Natural killer cell (primary cell): ENCODE results near the gene BDKRB2. TPM values are rescaled to one million over a fixed set of nuclear protein-coding genes. Genes with fewer than 3 reads are reported as not detected.

ENCODE experiments used
- ATAC-seq, 3 donors: fragments of 150-1000 bp in 2 of 3; fragments of 200-7000 bp in 1 of 3; cut with Tn5 transposase; 1 replicate in 1 of 3; 2 replicates in 2 of 3; pipeline ENCODE4 v1.10.0; 2021; ENCODE audit warnings: mild to moderate bottlenecking in 2 of 3, moderate library complexity in 2 of 3
- DNase-seq, 2 donors: peaks; one replicate each; pipeline versions ENCODE4 v3.0.0 to v3.0.0-alpha.2; 2013 to 2021; ENCODE audit warnings: mixed read lengths in 1 of 2
- H3K27ac ChIP-seq: one replicate; pipeline ENCODE4 v1.5.1; 2013; ENCODE audit warnings: mild to moderate bottlenecking, low read length
- H3K27me3 ChIP-seq: one replicate; pipeline ENCODE4 v1.6.1; 2013; ENCODE audit warnings: low read length; ENCODE audit not compliant: control insufficient read depth, insufficient read depth
- H3K36me3 ChIP-seq: one replicate; pipeline ENCODE4 v1.6.1; 2013; ENCODE audit warnings: low read length; ENCODE audit not compliant: control insufficient read depth, insufficient read depth
- H3K4me1 ChIP-seq: one replicate; pipeline ENCODE4 v1.6.1; 2013; ENCODE audit warnings: low read length; ENCODE audit not compliant: control insufficient read depth, insufficient read depth
- H3K4me3 ChIP-seq: one replicate; pipeline ENCODE4 v1.5.1; 2013; ENCODE audit warnings: low read length
- H3K9me3 ChIP-seq: one replicate; pipeline ENCODE4 v1.6.1; 2013; ENCODE audit warnings: low read length; ENCODE audit not compliant: control insufficient read depth, insufficient read depth
- H3K27ac Mint-ChIP-seq, 2 donors: one replicate each; pipeline ENCODE4 v1.8.0; 2022; ENCODE audit warnings: mild to moderate bottlenecking in 2 of 2, mixed read lengths in 2 of 2, moderate library complexity in 1 of 2
- H3K27me3 Mint-ChIP-seq, 2 donors: one replicate each; pipeline ENCODE4 v1.8.0; 2022; ENCODE audit warnings: low read depth in 2 of 2, mixed read lengths in 2 of 2
- H3K36me3 Mint-ChIP-seq: one replicate; pipeline ENCODE4 v1.8.0; 2022; ENCODE audit warnings: mixed read lengths
- H3K4me1 Mint-ChIP-seq, 2 donors: one replicate each; pipeline ENCODE4 v1.8.0; 2022; ENCODE audit warnings: mixed read lengths in 2 of 2
- H3K4me3 Mint-ChIP-seq: one replicate; pipeline ENCODE4 v1.8.0; 2022; ENCODE audit warnings: mild to moderate bottlenecking, moderate library complexity, mixed read lengths
- H3K9me3 Mint-ChIP-seq, 2 donors: one replicate each; pipeline ENCODE4 v1.8.0; 2022; ENCODE audit warnings: mixed read lengths in 2 of 2
- WGBS: methylation state at CpG from one replicate; pipeline ENCODE4 v1.1.7; 2013; ENCODE audit warnings: missing lambda C conversion rate; ENCODE audit not compliant: insufficient coverage; 5-methylcytosine and 5-hydroxymethylcytosine counted together
- intact Hi-C: fragments of 100-400 bp; cut with micrococcal nuclease; formaldehyde crosslinking; loops from one replicate; pipeline ENCODE4 v1.14.2; 2022
- total RNA-seq, 4 donors: library from RNA; stranded (reverse); fragments of 120-200 nt in 1 of 4; gene quantifications; one replicate each; pipeline versions ENCODE4 v1.2.3 to v1.2.4, GENCODE V29; 2013 to 2022
- TF ChIP-seq, protein P1 (sequence below): fragments of 200-600 bp; IDR thresholded peaks from one replicate; pipeline ENCODE4 v1.8.0; 2022; ENCODE audit warnings: antibody characterized with exemption

Gene BDKRB2
- total RNA-seq, 3 donors from 2014 or later (not counting 1 experiment from before 2014, with no cell fraction given): not detected

GRCh38 chr14:96254687-96255086 lies 50.0 kb downstream of the BDKRB2 start:
- peaks cover 13 to 50% of the 10 kb centered on the region in 2 donors for H3K27me3 Mint-ChIP-seq
- Histone ChIP-seq H3K9me3 (no peaks in the 10 kb centered on the region), H3K36me3 (no peaks in the 10 kb centered on the region), H3K4me1 (no peaks in the 10 kb centered on the region), H3K27me3 (peaks cover 6% of the 10 kb centered on the region), H3K4me3 (no peak overlapping the region), H3K27ac (no peak overlapping the region)
- no peak overlapping the region for H3K27ac Mint-ChIP-seq
- ATAC-seq (no peak), DNase-seq (no peak)
- WGBS: 73% methylated on average over 11 of the region's 11 CpGs
- no peaks in the 10 kb centered on the region for H3K4me1 Mint-ChIP-seq
- no peaks in the 10 kb centered on the region for H3K36me3 Mint-ChIP-seq
- TF ChIP-seq, protein P1, sequence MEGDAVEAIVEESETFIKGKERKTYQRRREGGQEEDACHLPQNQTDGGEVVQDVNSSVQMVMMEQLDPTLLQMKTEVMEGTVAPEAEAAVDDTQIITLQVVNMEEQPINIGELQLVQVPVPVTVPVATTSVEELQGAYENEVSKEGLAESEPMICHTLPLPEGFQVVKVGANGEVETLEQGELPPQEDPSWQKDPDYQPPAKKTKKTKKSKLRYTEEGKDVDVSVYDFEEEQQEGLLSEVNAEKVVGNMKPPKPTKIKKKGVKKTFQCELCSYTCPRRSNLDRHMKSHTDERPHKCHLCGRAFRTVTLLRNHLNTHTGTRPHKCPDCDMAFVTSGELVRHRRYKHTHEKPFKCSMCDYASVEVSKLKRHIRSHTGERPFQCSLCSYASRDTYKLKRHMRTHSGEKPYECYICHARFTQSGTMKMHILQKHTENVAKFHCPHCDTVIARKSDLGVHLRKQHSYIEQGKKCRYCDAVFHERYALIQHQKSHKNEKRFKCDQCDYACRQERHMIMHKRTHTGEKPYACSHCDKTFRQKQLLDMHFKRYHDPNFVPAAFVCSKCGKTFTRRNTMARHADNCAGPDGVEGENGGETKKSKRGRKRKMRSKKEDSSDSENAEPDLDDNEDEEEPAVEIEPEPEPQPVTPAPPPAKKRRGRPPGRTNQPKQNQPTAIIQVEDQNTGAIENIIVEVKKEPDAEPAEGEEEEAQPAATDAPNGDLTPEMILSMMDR: no peak
- H3K9me3 Mint-ChIP-seq: no peaks in the 10 kb centered on the region
- intact Hi-C loops: no loop called here
- no peak overlapping the region for H3K4me3 Mint-ChIP-seq

DNA sequence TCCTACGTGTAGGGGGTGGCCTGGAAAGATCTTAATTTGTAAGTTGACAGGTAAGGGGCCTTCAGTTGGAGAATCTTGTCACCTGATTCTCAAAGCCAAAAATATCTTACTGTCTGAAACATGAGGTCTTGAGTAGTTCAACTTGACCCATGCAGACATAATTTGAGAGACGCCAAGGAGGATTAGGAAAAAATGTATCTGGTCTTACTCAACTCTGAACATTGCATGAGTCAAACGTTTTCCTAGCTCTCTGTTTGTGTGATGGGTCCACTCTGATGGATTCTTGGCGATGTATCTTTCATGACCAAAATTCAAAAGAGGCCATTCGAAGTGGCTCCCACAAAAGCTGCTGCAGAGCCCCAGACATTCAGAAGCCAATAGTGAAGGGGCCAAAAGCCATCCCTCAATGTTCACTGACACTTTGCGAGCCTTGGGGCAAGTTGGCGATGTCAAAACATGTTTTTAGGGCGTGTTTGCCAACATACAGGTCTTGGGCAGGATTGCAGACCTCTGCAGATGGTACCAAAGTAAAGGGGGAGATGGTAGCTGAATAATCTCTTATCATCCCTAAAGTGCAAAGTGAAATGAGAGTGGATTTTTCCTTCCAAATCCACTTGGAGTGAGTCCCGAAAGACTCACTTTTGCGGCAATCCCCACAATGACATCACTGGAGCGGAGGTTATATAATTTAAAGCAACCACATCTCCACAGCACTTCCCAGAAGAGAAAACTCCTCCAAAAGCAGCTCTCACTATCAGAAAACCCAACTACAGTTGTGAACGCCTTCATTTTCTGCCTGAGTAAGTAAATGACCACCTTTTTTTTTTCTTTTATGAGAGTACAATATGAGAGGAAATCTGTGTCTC lies 51.1 kb downstream of the BDKRB2 start, which contains the start of gene BDKRB1:
BDKRB1 (plus strand) TSS at position 710 of the 866 bp plus-strand sequence. CDS start 7,473 bp downstream, outside the sequence.
- H3K4me1 Mint-ChIP-seq: no peaks in the 10 kb centered on the region
- no peaks in the 10 kb centered on the region for H3K4me1 ChIP-seq
- H3K27ac Mint-ChIP-seq: no peak within 1 kb of the TSS
- H3K4me3 Mint-ChIP-seq: no peak within 1 kb of the TSS
- H3K9me3 ChIP-seq: no peaks in the 10 kb centered on the region
- H3K27me3 Mint-ChIP-seq: peaks cover 13 to 45% of the 10 kb centered on the region in 2 donors
- intact Hi-C loops: no loop called here
- DNase-seq: no peak
- no peak for ATAC-seq
- 78% methylated on average over 11 of the region's 12 CpGs for whole genome bisulfite sequencing
- H3K4me3 ChIP-seq: no peak within 1 kb of the TSS
- no peaks in the 10 kb centered on the region for H3K36me3 ChIP-seq
- H3K27ac ChIP-seq: no peak within 1 kb of the TSS
- H3K9me3 Mint-ChIP-seq: no peaks in the 10 kb centered on the region
- peaks cover 6% of the 10 kb centered on the region for H3K27me3 ChIP-seq
- TF ChIP-seq, protein P1: no peak
- no peaks in the 10 kb centered on the region for H3K36me3 Mint-ChIP-seq

GRCh38 chr14:96256407-96256806 lies 51.8 kb downstream of the BDKRB2 start:
- Mint-ChIP-seq H3K4me3 (no peak overlapping the region), H3K9me3 (no peaks in the 10 kb centered on the region), H3K4me1 (no peaks in the 10 kb centered on the region), H3K36me3 (no peaks in the 10 kb centered on the region), H3K27me3 (peaks cover 16 to 45% of the 10 kb centered on the region in 2 donors), H3K27ac (no peak overlapping the region)
- H3K27me3 ChIP-seq: peaks cover 6% of the 10 kb centered on the region
- H3K9me3 ChIP-seq: no peaks in the 10 kb centered on the region
- WGBS: 81% methylated on average over 3 of the region's 4 CpGs
- TF ChIP-seq, protein P1: no peak
- H3K4me3 ChIP-seq: no peak overlapping the region
- ATAC-seq: no peak
- H3K4me1 ChIP-seq: no peaks in the 10 kb centered on the region
- DNase-seq: no peak
- intact Hi-C loops: no loop called here
- no peak overlapping the region for H3K27ac ChIP-seq
- no peaks in the 10 kb centered on the region for H3K36me3 ChIP-seq
